Ishikawa (cell line): ENCODE data around the gene LSAMP.

Experiments
- CREB1 ChIP-seq: IDR thresholded peaks from 2 replicates; pipeline ENCODE4 v1.6.1; 2012; ENCODE audit warnings: low read depth
- EP300 ChIP-seq: IDR thresholded peaks from 2 replicates; pipeline ENCODE4 v1.6.1; 2012; ENCODE audit warnings: borderline replicate concordance
- USF1 ChIP-seq: IDR thresholded peaks from 2 replicates; pipeline ENCODE4 v1.6.1; 2012
- YY1 ChIP-seq: IDR thresholded peaks from 2 replicates; pipeline ENCODE4 v1.6.1; 2012; ENCODE audit warnings: low read depth
- ZBTB7A ChIP-seq: IDR thresholded peaks from 2 replicates; pipeline ENCODE4 v1.6.1; 2012; ENCODE audit warnings: low read depth

- TF ChIP-seq CREB1: no peak
- TF ChIP-seq YY1: no peak
- TF ChIP-seq ZBTB7A: no peak
- no peak for TF ChIP-seq USF1
- TF ChIP-seq EP300: no peak
Measured at GRCh38 chr3:115772951-115773350, 672.3 kb downstream of the LSAMP start.
